WTC11 (cell line): Measurements from ENCODE around the gene OSM. TPM values are rescaled to one million over a fixed set of nuclear protein-coding genes. Genes with fewer than 3 reads are reported as not detected.

Experiments
- ATAC-seq: fragments of 200-7000 bp; cut with Tn5 transposase; 2 replicates; pipeline ENCODE4 v1.10.0; 2021; ENCODE audit warnings: mild to moderate bottlenecking, moderate library complexity
- CTCF ChIA-PET: fragments of 300-600 bp; sonication (Branson Sonifier 250); formaldehyde crosslinking; loops from one replicate; lab custom pipeline; 2021; ENCODE audit warnings: antibody characterized with exemption; lab: Charles Lee
- POLR2A ChIA-PET: fragments of 350-600 bp; sonication (Branson Sonifier 250); formaldehyde crosslinking; loops from one replicate; lab custom pipeline; 2021; ENCODE audit warnings: antibody characterized with exemption; lab: Charles Lee
- DNase-seq: peaks from one replicate; pipeline ENCODE4 v3.0.0; 2021; ENCODE audit warnings: low spot score
- H3K27ac Mint-ChIP-seq: 2 replicates; pipeline ENCODE4 v1.8.0; 2021; ENCODE audit warnings: mixed read lengths
- H3K27me3 Mint-ChIP-seq: 2 replicates; pipeline ENCODE4 v1.8.0; 2021; ENCODE audit warnings: low read depth, mild to moderate bottlenecking, moderate library complexity, mixed read lengths
- H3K36me3 Mint-ChIP-seq: 2 replicates; pipeline ENCODE4 v1.8.0; 2021; ENCODE audit warnings: mixed read lengths
- H3K4me1 Mint-ChIP-seq: 2 replicates; pipeline ENCODE4 v1.8.0; 2022; ENCODE audit warnings: mixed read lengths
- H3K4me3 Mint-ChIP-seq: 2 replicates; pipeline ENCODE4 v1.8.0; 2021; ENCODE audit warnings: mild to moderate bottlenecking, moderate library complexity, mixed read lengths
- H3K9me3 Mint-ChIP-seq: 2 replicates; pipeline ENCODE4 v1.8.0; 2021; ENCODE audit warnings: mixed read lengths
- AFF4 ChIP-seq: sonication (generic); formaldehyde crosslinking; IDR thresholded peaks from 2 replicates; pipeline ENCODE4 v1.8.1; 2023; ENCODE audit warnings: mild to moderate bottlenecking, missing genetic modification reagents, borderline replicate concordance
- ATF1 ChIP-seq: sonication (generic); formaldehyde crosslinking; IDR thresholded peaks from 2 replicates; pipeline ENCODE4 v1.8.1; 2023; ENCODE audit warnings: mild to moderate bottlenecking, moderate library complexity, missing genetic modification reagents
- CREB1 ChIP-seq: sonication (generic); formaldehyde crosslinking; IDR thresholded peaks from 2 replicates; pipeline ENCODE4 v1.8.0; 2023; ENCODE audit warnings: mild to moderate bottlenecking, missing genetic modification reagents
- E2F1 ChIP-seq: sonication (generic); formaldehyde crosslinking; IDR thresholded peaks from 2 replicates; pipeline ENCODE4 v1.8.0; 2022; ENCODE audit warnings: mild to moderate bottlenecking, missing genetic modification reagents
- ELF4 ChIP-seq: sonication (generic); formaldehyde crosslinking; IDR thresholded peaks from 2 replicates; pipeline ENCODE4 v1.8.1; 2022; ENCODE audit warnings: low read depth, mild to moderate bottlenecking, moderate library complexity, missing genetic modification reagents
- FOXP1 ChIP-seq: sonication (generic); formaldehyde crosslinking; IDR thresholded peaks from 2 replicates; pipeline ENCODE4 v1.8.0; 2022; ENCODE audit warnings: missing genetic modification reagents, mild to moderate bottlenecking, moderate library complexity, borderline replicate concordance
- HMGA2 ChIP-seq: fragments of 250-450 bp; sonication (Bioruptor Pico); IDR thresholded peaks from 2 replicates; pipeline ENCODE4 v1.4.0; 2021; ENCODE audit warnings: mild to moderate bottlenecking, moderate library complexity
- MAX ChIP-seq: sonication (generic); formaldehyde crosslinking; IDR thresholded peaks from 2 replicates; pipeline ENCODE4 v1.8.0; 2022; ENCODE audit warnings: mild to moderate bottlenecking, missing genetic modification reagents
- NR1H2 ChIP-seq: sonication (generic); formaldehyde crosslinking; IDR thresholded peaks from 2 replicates; pipeline ENCODE4 v1.9.0; 2021; ENCODE audit warnings: mild to moderate bottlenecking, moderate library complexity, missing genetic modification reagents
- NR3C1 ChIP-seq: sonication (generic); formaldehyde crosslinking; conservative IDR thresholded peaks from 2 replicates; pipeline ENCODE4 v1.8.1; 2023; ENCODE audit warnings: low read depth, mild to moderate bottlenecking, missing genetic modification reagents
- RORB ChIP-seq: fragments of 250-450 bp; sonication (Bioruptor Pico); IDR thresholded peaks from 2 replicates; pipeline ENCODE4 v1.9.0; 2021; ENCODE audit warnings: mild to moderate bottlenecking
- TP53 ChIP-seq: sonication (generic); formaldehyde crosslinking; IDR thresholded peaks from 2 replicates; pipeline ENCODE4 v1.8.1; 2023; ENCODE audit warnings: mild to moderate bottlenecking, missing genetic modification reagents
- ZNF263 ChIP-seq: sonication (generic); formaldehyde crosslinking; IDR thresholded peaks from 2 replicates; pipeline ENCODE4 v1.8.1; 2022; ENCODE audit warnings: low read depth, mild to moderate bottlenecking, moderate library complexity, missing genetic modification reagents
- ZNF416 ChIP-seq: fragments of 250-450 bp; sonication (Bioruptor Pico); IDR thresholded peaks from 2 replicates; pipeline ENCODE4 v1.9.0; 2021; ENCODE audit warnings: mild to moderate bottlenecking, inconsistent platforms
- total RNA-seq: library from RNA; stranded (reverse); gene quantifications from 3 replicates; pipeline ENCODE4 v1.2.3, GENCODE V29; 2021

OSM gene
- total RNA-seq, 1 experiment from 2014 or later = not detected

GRCh38 chr22:30315962-30316576 lies 49.4 kb upstream of the OSM start:
- DNase-seq = no peak
- no peak for ATAC-seq
- Mint-ChIP-seq H3K36me3 (no peaks in the 10 kb centered on the region), H3K27ac (no peak overlapping the region)
- TF ChIP-seq TP53 (CRISPR knock-in tag) = no peak
- no peak for TF ChIP-seq FOXP1
- no peak for TF ChIP-seq ATF1 (CRISPR knock-in tag)
- TF ChIP-seq, all 79 proteins: peak for 0
- CTCF ChIA-PET = interaction anchor here (1.0 to 6.7 kb wide), 3 partner anchors 11 to 60 kb away, joined by 3 to 36 read pairs (median 13); partner anchors contain the start of genes CASTOR1 and TBC1D10A
- H3K4me3 Mint-ChIP-seq = no peak overlapping the region
- peaks cover 3% of the 10 kb centered on the region for H3K4me1 Mint-ChIP-seq
- POLR2A ChIA-PET = interaction anchor here (0.6 kb wide), 1 partner anchor 118 kb away, joined by 4 read pairs; no protein-coding TSS in a partner anchor
- H3K27me3 Mint-ChIP-seq = no peaks in the 10 kb centered on the region
- no peaks in the 10 kb centered on the region for H3K9me3 Mint-ChIP-seq

GRCh38 chr22:30314915-30315314 lies 48.3 kb upstream of the OSM start:
- no peaks in the 10 kb centered on the region for H3K27me3 Mint-ChIP-seq
- ChIA-PET CTCF (interaction anchor here (1.5 to 6.7 kb wide), 2 partner anchors 12 to 27 kb away, joined by 5 to 36 read pairs; partner anchors contain the start of genes CASTOR1 and TBC1D10A), POLR2A (no interaction called here)

More at GRCh38 chr22:30314915-30315314, 48.3 kb upstream of the OSM start:
- no peak overlapping the region for H3K4me3 Mint-ChIP-seq
- peaks cover 10% of the 10 kb centered on the region for H3K4me1 Mint-ChIP-seq
- DNase-seq (no peak), ATAC-seq (no peak)
- H3K9me3 Mint-ChIP-seq = no peaks in the 10 kb centered on the region
- H3K27ac Mint-ChIP-seq = no peak overlapping the region
- no peak for TF ChIP-seq AFF4
- no peak for TF ChIP-seq MAX
- TF ChIP-seq HMGA2 (CRISPR knock-in tag) = no peak
- no peak for TF ChIP-seq CREB1
- TF ChIP-seq ATF1 (CRISPR knock-in tag) = no peak
- TF ChIP-seq ELF4 (CRISPR knock-in tag) = no peak
- no peak for TF ChIP-seq FOXP1
- TF ChIP-seq NR3C1 (CRISPR knock-in tag) = no peak
- TF ChIP-seq NR1H2 (CRISPR knock-in tag) = no peak
- no peak for TF ChIP-seq ZNF263 (CRISPR knock-in tag)
- no peak for TF ChIP-seq ZNF416 (CRISPR knock-in tag)
- no peak for TF ChIP-seq RORB (CRISPR knock-in tag)
- TF ChIP-seq E2F1 (CRISPR knock-in tag) = no peak
- H3K36me3 Mint-ChIP-seq = no peaks in the 10 kb centered on the region
